Measurements from ENCODE around the gene TDRD10.

The TDRD10 gene

DNA sequence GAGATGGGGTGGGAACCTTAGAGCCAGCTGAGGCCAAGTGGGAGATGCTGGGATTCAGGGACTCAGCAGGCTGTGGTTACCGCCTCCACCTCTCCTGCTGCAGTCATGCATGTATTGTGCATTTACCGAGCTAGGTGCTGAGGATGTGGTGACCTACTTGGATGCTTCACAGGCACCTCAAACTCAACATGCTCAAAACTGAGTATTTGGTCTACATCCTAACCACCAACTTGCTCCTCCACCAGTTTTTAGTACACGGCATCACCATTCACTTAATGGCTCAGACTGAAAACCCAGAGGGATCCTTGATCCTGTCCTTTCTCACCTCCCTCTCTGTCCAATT is 71.1 kb downstream of the TDRD10 start:
- no peak overlapping the region for H3K4me3 ChIP-seq (ENCODE audit: low read depth in 1 of 2, low read length in 2 of 2)
- peaks cover 2% of the 10 kb centered on the region for H3K4me1 ChIP-seq (ENCODE audit: insufficient read depth, low read length)
- no peak for ATAC-seq (ENCODE audit: insufficient read depth, low read depth)
- H3K27me3 ChIP-seq (ENCODE audit: insufficient read depth, low read length, poor library complexity), result peaks cover 10% of the 10 kb centered on the region
- H3K79me2 ChIP-seq (ENCODE audit: insufficient read depth, low read length), result no peaks in the 10 kb centered on the region
- no peaks in the 10 kb centered on the region for H3K36me3 ChIP-seq (ENCODE audit: insufficient read depth, low read length)
- H3K4me2 ChIP-seq (ENCODE audit: insufficient read depth, low read length), result no peak overlapping the region
- no peak for TF ChIP-seq EZH2 (IDR thresholded peaks at IDR 0.05; ENCODE audit: borderline replicate concordance, low read depth, low read length, severe bottlenecking)
- TF ChIP-seq, protein P1, sequence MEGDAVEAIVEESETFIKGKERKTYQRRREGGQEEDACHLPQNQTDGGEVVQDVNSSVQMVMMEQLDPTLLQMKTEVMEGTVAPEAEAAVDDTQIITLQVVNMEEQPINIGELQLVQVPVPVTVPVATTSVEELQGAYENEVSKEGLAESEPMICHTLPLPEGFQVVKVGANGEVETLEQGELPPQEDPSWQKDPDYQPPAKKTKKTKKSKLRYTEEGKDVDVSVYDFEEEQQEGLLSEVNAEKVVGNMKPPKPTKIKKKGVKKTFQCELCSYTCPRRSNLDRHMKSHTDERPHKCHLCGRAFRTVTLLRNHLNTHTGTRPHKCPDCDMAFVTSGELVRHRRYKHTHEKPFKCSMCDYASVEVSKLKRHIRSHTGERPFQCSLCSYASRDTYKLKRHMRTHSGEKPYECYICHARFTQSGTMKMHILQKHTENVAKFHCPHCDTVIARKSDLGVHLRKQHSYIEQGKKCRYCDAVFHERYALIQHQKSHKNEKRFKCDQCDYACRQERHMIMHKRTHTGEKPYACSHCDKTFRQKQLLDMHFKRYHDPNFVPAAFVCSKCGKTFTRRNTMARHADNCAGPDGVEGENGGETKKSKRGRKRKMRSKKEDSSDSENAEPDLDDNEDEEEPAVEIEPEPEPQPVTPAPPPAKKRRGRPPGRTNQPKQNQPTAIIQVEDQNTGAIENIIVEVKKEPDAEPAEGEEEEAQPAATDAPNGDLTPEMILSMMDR (IDR thresholded peaks at IDR 0.05; ENCODE audit: borderline replicate concordance, extremely low read depth, low read length, poor library complexity, severe bottlenecking), result no peak
- no peak overlapping the region for H2AFZ ChIP-seq (ENCODE audit: low read depth, low read length)
- H3K9ac ChIP-seq (ENCODE audit: low read depth, low read length), result no peak overlapping the region
- peaks cover 37% of the 10 kb centered on the region for H4K20me1 ChIP-seq (ENCODE audit: insufficient read depth, low read length)
- H3K27ac ChIP-seq (ENCODE audit: low read length), result no peak overlapping the region
- no peaks in the 10 kb centered on the region for H3K9me3 ChIP-seq (ENCODE audit: insufficient read depth, low read length, severe bottlenecking)
- DNase-seq, result no peak

DNA sequence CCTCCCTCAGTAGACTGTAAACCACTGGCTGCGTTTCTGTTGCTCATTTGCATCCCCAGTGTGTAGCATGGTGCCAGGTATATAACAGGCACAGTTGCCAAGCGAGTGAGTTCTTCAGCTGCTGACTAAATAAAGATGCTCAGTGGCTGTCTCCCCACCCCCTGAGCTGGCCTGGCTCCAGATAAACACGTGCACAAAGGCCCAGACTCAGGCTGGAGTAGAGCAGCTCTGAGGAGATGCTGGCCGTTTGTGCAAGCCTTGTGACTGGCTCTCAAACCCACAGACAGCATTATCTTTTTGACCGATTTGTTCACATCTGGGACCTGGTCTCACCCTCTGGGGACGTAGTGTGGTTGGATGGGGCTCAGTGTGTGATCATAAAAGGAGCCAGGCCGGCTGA is 72.7 kb downstream of the TDRD10 start:
- ATAC-seq (ENCODE audit: insufficient read depth, low read depth) (peak; percentile 20; the same call in 1 of the 3 replicates), DNase-seq (peak; percentile 19)
- no peak for TF ChIP-seq EZH2 (IDR thresholded peaks at IDR 0.05; ENCODE audit: borderline replicate concordance, low read depth, low read length, severe bottlenecking)
- TF ChIP-seq, protein P1 (IDR thresholded peaks at IDR 0.05; ENCODE audit: borderline replicate concordance, extremely low read depth, low read length, poor library complexity, severe bottlenecking), result no peak
- Histone ChIP-seq H3K9me3 (ENCODE audit: insufficient read depth, low read length, severe bottlenecking) (no peaks in the 10 kb centered on the region), H4K20me1 (ENCODE audit: insufficient read depth, low read length) (peaks cover 41% of the 10 kb centered on the region), H3K4me1 (ENCODE audit: insufficient read depth, low read length) (no peaks in the 10 kb centered on the region), H3K27me3 (ENCODE audit: insufficient read depth, low read length, poor library complexity) (no peaks in the 10 kb centered on the region), H3K36me3 (ENCODE audit: insufficient read depth, low read length) (peaks cover 15% of the 10 kb centered on the region), H3K4me3 (ENCODE audit: low read depth in 1 of 2, low read length in 2 of 2) (no peak overlapping the region), H3K79me2 (ENCODE audit: insufficient read depth, low read length) (no peaks in the 10 kb centered on the region), H3K4me2 (ENCODE audit: insufficient read depth, low read length) (no peak overlapping the region), H3K27ac (ENCODE audit: low read length) (no peak overlapping the region), H3K9ac (ENCODE audit: low read depth, low read length) (no peak overlapping the region), H2AFZ (ENCODE audit: low read depth, low read length) (no peak overlapping the region)

DNA sequence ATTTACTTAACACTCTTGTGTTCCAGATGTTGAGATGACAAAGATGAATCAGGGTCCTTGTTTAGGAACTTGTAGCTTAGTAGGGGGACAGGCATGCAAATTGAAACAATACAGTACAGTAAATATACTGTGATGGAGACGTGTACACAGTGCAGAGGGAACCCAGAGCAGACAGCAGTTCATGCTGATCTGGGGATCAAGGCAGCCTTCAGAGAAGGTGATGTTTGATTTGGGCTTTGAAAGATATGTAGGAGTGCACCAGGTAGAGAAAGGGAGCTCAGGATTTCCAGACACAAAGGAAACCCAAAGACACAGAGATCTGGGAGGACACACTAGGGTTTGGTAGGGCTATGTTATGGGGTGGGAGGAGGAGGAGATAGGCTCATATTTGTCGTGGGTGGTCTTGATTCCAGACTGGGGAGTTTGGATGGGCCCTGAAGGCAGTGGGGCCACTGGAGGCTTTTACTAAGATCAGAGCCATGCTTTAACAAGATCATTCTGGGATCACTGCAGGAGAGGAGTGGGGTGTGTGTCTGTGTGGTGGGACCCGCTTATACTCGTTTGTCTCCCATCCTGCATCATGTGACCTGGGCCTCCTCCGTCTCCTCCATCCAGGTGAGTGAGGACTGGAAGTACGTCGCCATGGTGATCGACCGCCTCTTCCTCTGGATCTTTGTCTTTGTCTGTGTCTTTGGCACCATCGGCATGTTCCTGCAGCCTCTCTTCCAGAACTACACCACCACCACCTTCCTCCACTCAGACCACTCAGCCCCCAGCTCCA is 73.3 kb downstream of the TDRD10 start:
- no peak overlapping the region for H2AFZ ChIP-seq (ENCODE audit: low read depth, low read length)
- H3K36me3 ChIP-seq (ENCODE audit: insufficient read depth, low read length), result peaks cover 21% of the 10 kb centered on the region
- no peak overlapping the region for H3K4me2 ChIP-seq (ENCODE audit: insufficient read depth, low read length)
- H3K4me1 ChIP-seq (ENCODE audit: insufficient read depth, low read length), result no peaks in the 10 kb centered on the region
- DNase-seq (no peak), ATAC-seq (ENCODE audit: insufficient read depth, low read depth) (peak; percentile 12; the same call in 1 of the 3 replicates)
- no peak for TF ChIP-seq EZH2 (IDR thresholded peaks at IDR 0.05; ENCODE audit: borderline replicate concordance, low read depth, low read length, severe bottlenecking)
- TF ChIP-seq, protein P1 (IDR thresholded peaks at IDR 0.05; ENCODE audit: borderline replicate concordance, extremely low read depth, low read length, poor library complexity, severe bottlenecking), result no peak
- H3K4me3 ChIP-seq (ENCODE audit: low read depth in 1 of 2, low read length in 2 of 2), result no peak overlapping the region
- no peak overlapping the region for H3K27ac ChIP-seq (ENCODE audit: low read length)
- H3K9me3 ChIP-seq (ENCODE audit: insufficient read depth, low read length, severe bottlenecking), result no peaks in the 10 kb centered on the region
- H4K20me1 ChIP-seq (ENCODE audit: insufficient read depth, low read length), result peaks cover 43% of the 10 kb centered on the region
- H3K79me2 ChIP-seq (ENCODE audit: insufficient read depth, low read length), result no peaks in the 10 kb centered on the region
- no peaks in the 10 kb centered on the region for H3K27me3 ChIP-seq (ENCODE audit: insufficient read depth, low read length, poor library complexity)
- H3K9ac ChIP-seq (ENCODE audit: low read depth, low read length), result no peak overlapping the region
